ENCODE results near the gene RASAL2. TPM values are rescaled to one million over a fixed set of nuclear protein-coding genes. Genes with fewer than 3 reads are reported as not detected.
A peak's percentile ranks its signal among the peaks of the same experiment; 100 is the strongest.
"Not testable (repeated sequence)": the region's sequence is repeated elsewhere in the genome, so short reads cannot be mapped to it uniquely, and the experiment has no call there.

Gene RASAL2
- total RNA-seq, 1 experiment from 2014 or later: 8.2 TPM

DNA sequence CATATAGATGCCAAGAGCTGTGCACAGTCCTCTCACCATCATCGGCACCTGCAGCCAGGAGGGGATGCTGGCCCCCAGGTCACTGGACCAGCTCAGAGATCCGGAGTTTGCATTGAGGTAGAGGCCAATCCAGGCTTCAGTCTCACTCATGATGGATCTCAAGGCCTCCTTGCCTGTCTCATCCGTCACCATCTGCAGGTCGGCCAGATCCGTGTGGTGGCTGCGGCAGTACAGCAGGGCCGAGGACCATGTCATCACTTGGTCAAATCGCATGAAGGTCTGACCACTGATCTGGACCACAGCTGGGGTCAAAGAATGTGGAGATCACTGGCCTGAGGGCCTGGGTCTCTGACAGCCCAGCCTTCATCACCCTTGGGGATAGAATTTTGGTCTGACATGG lies 396.2 kb downstream of the RASAL2 start:
- no peak for DNase-seq (ENCODE audit: low read depth)

DNA sequence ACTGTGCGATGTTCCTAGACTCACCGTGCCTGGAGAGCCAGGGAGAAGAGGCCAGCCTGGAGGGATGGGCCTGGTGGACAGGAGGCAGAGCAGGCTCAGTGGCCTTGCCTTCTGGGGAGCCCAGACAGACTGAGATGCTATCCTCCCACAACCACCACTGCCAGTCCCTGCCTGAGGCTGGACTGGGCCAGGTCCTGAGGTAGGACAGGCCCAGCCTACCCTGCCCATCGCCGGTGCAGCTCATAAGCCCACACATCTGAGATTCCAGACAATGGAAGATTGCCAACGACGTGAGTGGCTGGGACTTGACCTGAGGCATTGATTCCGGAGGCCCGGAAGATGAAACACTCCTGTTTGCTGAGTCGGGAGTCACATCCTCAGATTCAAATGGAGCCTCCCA lies 397.1 kb downstream of the RASAL2 start:
- DNase-seq (ENCODE audit: low read depth): no peak

DNA sequence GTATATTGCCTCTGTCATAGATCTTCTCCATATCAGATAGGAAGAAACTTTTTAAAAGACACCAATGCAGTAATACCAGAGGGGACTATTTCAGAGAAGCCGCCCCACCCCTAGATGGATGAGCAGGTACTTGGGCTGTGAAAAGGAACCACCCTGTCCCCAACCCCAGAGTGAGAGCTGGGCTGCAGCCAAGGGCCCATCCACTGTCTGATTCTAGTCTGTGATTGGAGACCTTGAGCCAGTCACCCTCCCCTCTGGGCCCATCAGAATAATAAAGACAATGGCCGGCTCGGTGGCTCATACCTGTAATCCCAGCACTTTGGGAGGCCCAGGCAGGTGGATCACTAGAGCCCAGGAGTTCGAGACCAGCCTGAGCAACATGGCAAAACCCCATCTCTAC lies 397.8 kb downstream of the RASAL2 start:
- DNase-seq (ENCODE audit: low read depth): no peak

GRCh38 chr1:178492341-178492740 lies 398.4 kb downstream of the RASAL2 start:
- no peak for DNase-seq (ENCODE audit: low read depth)

- DNase-seq (ENCODE audit: low read depth): no peak
Measured at GRCh38 chr1:178493301-178493741, 399.4 kb downstream of the RASAL2 start.

DNA sequence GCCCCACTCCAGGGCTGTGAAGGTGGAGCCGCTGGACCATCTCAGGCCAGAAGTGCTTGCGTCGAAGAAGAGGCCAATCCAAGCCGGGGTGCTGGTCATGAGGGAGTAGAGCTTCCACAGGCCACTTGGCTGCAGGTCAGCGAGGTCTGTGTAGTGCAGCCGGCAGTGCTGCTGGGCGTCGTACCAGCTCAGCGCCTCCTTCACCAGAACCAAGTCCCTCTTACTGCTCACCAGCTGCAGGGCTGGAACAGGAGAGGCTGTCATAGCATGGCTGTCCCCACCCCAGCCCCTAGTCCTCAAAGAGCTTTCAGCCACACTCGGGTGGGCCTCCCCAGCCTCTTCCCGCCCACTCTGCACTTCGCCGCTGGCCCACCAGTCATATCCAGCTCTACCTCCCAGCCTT lies 400.7 kb downstream of the RASAL2 start:
- DNase-seq (ENCODE audit: low read depth): no peak

- no peak for DNase-seq (ENCODE audit: low read depth)
Measured at GRCh38 chr1:178495158-178495557, 401.3 kb downstream of the RASAL2 start.

DNA sequence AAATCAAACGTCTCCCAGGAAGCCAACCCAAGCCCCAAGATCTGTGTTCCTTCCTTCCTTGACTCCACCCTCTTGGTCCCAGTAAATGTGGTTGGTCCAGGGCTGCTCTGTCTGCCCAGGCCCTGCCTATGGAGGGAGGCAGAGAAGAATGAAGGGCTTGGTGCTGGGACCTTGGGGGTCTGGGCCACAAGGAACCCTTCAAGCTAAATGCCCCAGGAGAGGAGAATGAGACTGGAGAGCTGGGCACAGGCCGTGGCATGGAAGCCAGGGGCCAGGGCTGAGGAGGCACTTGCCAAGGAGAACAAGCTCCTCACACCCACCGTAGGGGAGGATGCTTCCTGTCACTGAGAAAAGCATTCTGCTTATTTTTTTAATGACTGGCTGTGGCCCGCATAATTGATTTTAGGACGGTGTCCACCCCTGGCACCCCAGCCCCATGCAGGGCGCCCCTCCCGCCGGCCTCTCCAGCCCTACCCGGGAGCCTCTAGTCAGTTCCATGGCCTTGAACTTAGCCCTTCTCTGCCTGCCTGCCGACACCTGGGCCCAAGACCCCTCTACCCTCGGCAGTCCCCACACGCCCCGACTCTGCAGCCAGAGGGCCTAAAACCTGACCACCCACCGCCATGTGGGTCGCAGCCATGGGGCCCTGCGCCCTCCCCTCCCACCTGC lies 402.0 kb downstream of the RASAL2 start:
- DNase-seq (ENCODE audit: low read depth): no peak

- no peak for DNase-seq (ENCODE audit: low read depth)
Measured at GRCh38 chr1:178496410-178497135, 402.7 kb downstream of the RASAL2 start, which contains the start of gene CLEC20A. Gene CLEC20A (minus strand): TSS chr1:178496964. CDS start chr1:178496939, 25 bp downstream.

GRCh38 chr1:178497903-178498478 lies 404.1 kb downstream of the RASAL2 start:
- no peak for DNase-seq (ENCODE audit: low read depth)

DNA sequence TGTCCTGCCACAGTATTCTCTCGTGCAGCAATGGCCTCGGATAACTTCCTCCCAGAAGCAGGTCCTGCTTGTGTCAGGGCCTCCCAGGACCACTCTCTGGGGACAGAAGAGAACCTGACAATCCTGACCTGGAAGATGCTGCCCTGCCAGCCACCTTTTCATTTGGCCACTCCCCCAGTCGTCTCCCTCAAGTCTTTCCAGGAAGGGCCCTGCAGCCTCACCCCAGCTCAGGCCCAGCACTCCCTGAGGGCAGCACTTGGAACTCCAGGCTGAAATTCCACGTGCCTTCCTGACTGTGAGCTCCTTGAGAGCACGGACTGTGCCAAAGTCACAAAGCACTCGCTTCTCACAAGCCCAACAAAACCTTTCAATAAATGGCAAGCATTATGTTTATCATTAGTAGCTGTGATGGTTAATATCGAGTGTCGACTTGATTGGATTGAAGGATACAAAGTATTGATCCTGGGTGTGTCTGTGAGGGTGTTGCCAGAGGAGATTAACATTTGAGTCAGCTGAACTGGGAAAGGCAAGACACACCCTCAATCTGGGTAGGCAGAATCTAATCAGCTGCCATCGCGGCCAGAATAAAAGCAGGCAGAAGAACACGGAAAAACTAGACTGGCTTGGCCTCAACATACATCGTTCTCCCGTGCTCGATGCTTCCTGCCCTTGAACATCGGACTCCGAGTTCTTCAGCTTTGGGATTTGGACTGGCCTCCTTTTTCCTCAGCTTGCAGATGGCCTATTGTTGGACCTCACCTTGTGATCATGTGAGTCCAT lies 405.2 kb downstream of the RASAL2 start:
- no peak for DNase-seq (ENCODE audit: low read depth)

DNA sequence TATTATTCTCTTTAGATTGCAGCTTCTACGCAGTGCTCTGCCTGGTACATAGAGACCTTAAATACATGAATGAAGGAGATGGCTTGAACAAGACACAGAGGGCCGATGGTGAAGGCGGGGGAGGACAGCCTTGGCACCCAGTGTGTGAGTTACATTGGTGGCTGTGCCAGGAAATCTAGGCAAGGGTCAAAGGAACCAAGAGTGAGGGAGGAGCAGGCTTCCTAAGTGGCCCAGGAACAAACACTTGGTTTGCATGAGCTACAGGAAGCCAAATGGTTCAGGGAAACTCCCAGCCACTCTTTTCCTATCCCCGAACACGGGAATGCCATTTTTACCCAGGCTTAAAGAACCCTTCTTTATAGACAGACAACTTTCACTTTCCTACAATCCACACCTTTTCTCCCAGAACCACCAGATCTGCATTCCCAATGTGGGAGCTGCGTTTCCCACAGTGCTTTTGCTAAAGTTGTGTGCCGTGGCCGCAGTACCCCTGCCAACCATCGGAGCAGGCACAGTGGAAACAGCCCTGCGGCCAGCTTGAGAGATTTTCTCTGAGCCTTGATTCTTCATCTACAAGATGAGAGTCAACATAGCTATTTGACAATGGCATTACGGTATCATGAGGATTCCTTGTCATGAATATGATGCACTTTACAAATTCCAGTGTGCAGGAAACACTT lies 406.3 kb downstream of the RASAL2 start:
- peak; percentile 27 for DNase-seq (ENCODE audit: low read depth)

DNA sequence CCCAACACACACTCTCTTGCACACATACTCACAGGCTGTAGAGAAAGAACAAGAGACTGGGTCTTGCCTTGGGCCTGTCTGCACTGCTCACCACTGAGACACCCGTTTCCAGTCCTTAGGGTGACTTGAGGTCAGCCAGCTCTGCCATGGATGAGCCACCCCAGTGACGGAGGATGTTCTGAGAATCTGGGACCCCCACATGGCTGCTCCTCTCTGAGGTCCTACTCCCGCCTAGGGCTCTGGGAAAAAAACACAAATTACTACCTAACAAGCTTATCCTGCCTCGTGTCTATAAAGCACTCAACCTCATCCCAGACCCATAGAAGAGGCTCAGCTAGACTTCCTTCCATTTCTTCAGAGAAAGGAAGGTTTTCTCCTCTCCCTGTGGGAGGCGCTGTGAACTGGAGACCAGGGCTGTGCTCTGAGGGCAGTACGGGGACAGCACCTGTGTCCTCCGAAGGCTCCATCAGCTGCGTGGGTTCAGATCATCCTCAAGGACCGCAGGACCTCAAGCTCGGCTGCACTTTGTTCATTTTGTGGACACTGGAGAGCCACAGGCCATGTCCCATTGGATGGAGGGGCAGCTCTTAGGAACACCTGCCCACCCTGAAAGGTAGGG lies 407.1 kb downstream of the RASAL2 start:
- no peak for DNase-seq (ENCODE audit: low read depth)

- peak; percentile 51 for DNase-seq (ENCODE audit: low read depth)
Measured at GRCh38 chr1:178501705-178502329, 407.9 kb downstream of the RASAL2 start.

DNA sequence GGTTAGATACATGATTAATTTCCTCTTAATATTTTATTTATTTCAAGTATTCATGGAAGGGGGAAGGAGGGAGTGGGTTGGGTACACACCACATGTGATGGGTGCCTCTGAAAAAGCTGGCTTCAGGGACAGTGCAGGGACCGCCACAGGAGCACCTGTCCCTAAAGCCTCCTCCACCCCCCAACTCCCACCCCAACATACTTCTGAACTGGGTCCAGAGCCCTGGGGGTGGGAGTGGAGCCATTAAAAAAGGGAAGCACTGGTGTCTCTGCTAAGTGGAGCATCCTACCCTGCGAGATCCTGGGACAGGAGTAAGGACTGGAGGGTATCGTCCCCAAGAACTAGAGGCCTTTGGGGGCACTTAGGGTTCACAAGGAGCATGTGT lies 408.4 kb downstream of the RASAL2 start:
- DNase-seq (ENCODE audit: low read depth): no peak

DNA sequence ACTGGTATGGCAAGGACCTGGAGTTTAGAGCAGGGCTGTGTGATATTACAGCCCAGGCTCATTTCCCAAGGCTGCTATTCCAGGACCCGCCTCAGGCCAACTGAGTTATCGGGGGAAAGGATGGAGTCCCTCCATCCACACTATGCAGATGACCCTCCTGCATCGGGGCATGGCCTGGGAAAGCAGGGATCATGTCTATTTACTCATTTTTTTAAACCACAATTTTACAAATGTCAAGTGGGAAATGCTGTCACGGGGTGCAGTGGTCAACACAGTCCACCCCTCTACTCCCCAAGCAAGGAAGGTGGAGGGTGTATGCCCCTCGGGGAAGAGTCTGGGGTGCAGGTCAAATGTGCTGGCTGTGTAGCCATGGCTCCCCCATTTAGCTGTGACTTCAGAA lies 409.0 kb downstream of the RASAL2 start:
- no peak for DNase-seq (ENCODE audit: low read depth)

DNA sequence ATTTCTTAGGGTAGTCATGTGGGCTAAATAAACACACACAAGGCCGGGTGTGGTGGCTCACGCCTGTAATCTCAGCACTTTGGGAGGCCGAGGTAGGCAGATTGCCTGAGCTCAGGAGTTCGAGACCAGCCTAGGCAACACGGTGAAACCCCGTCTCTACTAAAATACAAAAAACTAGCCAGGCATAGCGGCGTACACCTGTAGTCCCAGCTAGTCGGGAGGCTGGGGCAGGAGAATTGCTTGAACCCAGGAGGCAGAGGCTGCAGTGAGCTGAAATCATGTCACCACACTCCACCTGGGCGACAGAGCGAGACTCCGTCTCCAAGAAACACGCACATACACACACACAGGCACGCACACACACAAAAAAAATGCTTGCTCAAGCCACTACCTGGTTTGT lies 409.4 kb downstream of the RASAL2 start:
- not testable (repeated sequence) for DNase-seq (ENCODE audit: low read depth)

- DNase-seq (ENCODE audit: low read depth): no peak
Measured at GRCh38 chr1:178503849-178504248, 409.9 kb downstream of the RASAL2 start.

DNA sequence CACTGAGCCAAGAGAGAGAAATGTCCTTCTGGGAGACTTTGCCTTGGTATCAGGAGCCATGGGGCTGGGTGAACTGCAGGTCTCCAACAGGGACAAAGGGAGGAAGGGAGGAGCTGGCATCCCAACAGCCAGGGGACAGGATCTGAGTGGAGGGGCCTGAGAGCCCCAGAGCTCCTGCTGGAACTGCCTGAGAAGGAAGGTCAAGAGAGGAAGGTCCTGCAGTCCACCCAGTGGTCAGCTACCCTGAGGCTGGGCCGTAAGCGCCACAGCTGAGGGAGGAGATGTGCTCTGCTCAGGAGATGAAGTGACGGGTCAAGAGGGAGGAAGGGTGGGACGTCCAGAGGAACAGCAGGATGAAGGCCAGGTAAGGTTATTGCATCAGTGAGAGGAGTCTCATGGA lies 410.4 kb downstream of the RASAL2 start:
- no peak for DNase-seq (ENCODE audit: low read depth)

DNA sequence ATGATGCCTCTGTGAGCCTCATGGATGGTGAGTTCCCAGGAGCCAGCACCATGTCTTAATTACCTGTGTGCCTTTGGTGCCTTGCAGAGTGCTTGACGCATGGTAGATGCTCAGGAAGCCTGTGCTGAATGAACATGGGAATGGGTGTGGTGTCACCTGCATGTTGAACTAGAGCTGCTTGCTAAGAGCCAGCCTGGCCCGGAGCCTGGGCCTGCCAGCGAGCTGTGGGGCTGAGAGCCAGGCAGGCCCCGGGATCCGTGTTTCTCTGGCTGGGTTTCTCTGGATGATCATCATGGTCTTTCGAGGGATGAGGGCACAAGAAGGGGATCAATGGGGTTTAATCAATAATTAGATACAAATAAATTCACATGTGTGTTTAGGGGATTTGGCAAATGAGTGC lies 412.3 kb downstream of the RASAL2 start:
- no peak for DNase-seq (ENCODE audit: low read depth)

DNA sequence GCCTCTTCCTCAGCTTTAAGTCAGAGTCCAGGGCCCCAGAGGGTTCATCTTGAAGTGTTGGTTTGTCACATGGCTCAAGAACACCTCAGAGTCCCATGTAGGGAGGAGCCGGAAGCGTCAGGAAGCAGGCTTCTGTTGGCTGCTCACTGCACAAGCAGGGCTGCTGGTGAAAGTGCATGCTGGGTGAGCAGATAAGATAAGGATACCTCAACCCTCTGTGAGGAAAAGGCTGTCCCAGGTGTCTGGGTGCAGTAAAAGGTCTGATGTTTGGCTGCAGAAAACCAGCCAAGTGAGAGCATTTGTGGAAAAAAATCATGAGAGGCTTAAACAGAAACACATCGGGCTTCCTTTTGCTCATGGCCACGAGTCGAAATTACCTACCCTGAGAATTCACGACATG lies 412.8 kb downstream of the RASAL2 start:
- no peak for DNase-seq (ENCODE audit: low read depth)

Data from RPMI7951 (cell line).